HG03103 (cell line): Measurements from ENCODE around the gene AKR1D1.

Source experiments
- ATAC-seq: cut with Tn5 transposase; IDR thresholded peaks from one replicate; pipeline ENCODE4 v1.9.1; 2021; ENCODE audit warnings: low read depth; ENCODE audit not compliant: unreplicated experiment

AKR1D1 gene

GRCh38 chr7:138161600-138162081 is 85.4 kb downstream of the AKR1D1 start:
- peak; percentile 100 for ATAC-seq

- ATAC-seq: no peak
Observed at GRCh38 chr7:138162236-138162635, 86.0 kb downstream of the AKR1D1 start.

DNA sequence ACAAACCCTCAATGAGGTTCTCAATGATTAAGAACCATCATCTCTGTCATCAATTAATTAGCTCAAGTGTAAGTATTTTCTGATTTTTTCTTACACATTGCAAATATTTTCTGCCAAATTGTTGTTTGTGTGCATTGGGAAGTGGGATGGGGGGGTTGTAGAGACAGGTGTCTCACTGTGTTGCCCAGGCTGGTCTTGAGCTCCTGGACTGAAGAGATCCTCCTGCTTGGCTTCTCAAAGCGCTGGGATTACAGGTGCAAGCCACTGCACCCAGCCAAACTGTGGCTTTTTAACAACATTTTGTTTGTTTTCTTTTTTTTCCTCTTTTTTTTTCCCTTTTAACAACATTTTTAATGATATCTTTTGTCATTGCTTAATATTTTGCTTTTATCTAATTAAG is 87.5 kb downstream of the AKR1D1 start:
- no peak for ATAC-seq

DNA sequence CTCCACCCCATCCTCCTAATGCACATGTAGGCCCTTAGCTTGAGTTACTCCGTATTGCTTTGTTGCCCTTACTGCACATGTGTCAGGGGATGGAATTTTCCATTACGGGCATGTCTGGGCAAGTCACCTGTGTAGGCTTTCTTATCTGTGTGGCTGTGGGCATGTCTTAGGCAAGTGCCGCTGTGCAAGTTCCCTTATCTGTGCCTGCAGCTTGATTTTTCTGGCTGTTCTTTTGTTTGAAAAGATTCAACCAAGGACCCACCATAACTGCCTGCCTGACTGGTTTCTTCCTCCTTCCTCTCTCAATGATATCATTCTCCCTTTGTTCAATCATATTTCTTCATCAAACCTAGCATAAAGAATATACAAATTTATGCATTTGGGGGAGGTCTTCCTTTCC is 88.5 kb downstream of the AKR1D1 start:
- ATAC-seq: no peak

- ATAC-seq: no peak
Observed at GRCh38 chr7:138166681-138167080, 90.4 kb downstream of the AKR1D1 start.

DNA sequence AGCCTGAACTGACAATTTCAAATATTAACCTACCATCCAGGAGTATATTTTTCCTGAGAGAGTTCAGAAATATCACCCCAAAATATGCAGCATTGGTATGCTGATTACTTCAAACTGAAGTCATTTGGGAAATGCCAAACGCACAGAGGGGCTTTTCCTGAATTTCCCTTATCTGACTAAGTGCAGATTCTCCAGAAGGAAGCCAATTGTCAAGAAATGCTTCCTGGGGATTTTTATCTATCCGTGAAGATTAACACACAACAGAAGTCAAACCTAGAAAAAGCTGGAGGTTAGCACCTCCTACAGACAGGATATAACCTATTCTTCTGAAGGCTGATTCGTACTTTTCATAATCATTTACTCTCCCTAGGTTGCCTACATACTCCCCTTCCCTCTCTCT is 91.0 kb downstream of the AKR1D1 start:
- ATAC-seq: no peak

GRCh38 chr7:138167869-138168296 is 91.6 kb downstream of the AKR1D1 start:
- no peak for ATAC-seq
